BE2C (cell line): ENCODE data around the gene C3orf70.

Experiments
- DNase-seq: peaks from one replicate; pipeline ENCODE4 v3.0.0-alpha.2; 2020
- H3K27me3 ChIP-seq: fragments of 250-450 bp; sonication (Bioruptor Pico); 2 replicates; pipeline ENCODE4 v1.5.1; 2020; ENCODE audit warnings: mild to moderate bottlenecking
- H3K36me3 ChIP-seq: fragments of 250-450 bp; sonication (Bioruptor Pico); 2 replicates; pipeline ENCODE4 v1.5.1; 2020; ENCODE audit warnings: mild to moderate bottlenecking
- H3K4me1 ChIP-seq: fragments of 250-450 bp; sonication (Bioruptor Pico); 2 replicates; pipeline ENCODE4 v1.5.1; 2020
- H3K4me3 ChIP-seq: 2 replicates; pipeline ENCODE4 v1.5.1; 2011; ENCODE audit warnings: low read depth, low read length
- H3K9me3 ChIP-seq: fragments of 250-450 bp; sonication (Bioruptor Pico); 2 replicates; pipeline ENCODE4 v1.5.1; 2020
- TF ChIP-seq, protein P1 (sequence below): IDR thresholded peaks from 2 replicates; pipeline ENCODE4 v1.5.1; 2012; ENCODE audit warnings: mild to moderate bottlenecking, low read depth, low read length

The C3orf70 gene

DNA sequence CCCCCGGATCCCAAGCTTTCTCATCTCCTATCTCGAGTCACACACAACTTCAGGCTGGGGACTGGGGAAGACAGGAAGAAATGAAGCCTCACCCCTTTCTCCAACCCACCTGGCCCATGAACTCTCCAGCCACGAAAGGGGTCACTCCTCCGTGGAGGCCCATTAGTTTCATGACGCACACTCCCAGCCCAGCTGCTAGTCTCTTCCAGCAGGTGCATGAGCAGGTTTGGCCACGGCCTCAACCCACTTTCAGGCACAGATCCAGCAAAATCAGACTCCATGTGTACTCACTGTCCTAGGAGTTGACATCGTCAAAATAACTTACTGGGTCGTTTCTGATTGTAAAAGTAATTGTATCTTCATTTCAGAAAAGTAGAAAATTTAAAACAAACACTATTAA is 76.6 kb downstream of the C3orf70 start:
- TF ChIP-seq, protein P1, sequence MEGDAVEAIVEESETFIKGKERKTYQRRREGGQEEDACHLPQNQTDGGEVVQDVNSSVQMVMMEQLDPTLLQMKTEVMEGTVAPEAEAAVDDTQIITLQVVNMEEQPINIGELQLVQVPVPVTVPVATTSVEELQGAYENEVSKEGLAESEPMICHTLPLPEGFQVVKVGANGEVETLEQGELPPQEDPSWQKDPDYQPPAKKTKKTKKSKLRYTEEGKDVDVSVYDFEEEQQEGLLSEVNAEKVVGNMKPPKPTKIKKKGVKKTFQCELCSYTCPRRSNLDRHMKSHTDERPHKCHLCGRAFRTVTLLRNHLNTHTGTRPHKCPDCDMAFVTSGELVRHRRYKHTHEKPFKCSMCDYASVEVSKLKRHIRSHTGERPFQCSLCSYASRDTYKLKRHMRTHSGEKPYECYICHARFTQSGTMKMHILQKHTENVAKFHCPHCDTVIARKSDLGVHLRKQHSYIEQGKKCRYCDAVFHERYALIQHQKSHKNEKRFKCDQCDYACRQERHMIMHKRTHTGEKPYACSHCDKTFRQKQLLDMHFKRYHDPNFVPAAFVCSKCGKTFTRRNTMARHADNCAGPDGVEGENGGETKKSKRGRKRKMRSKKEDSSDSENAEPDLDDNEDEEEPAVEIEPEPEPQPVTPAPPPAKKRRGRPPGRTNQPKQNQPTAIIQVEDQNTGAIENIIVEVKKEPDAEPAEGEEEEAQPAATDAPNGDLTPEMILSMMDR: no peak
- H3K9me3 ChIP-seq: no peaks in the 10 kb centered on the region
- H3K4me3 ChIP-seq: no peak overlapping the region
- no peaks in the 10 kb centered on the region for H3K36me3 ChIP-seq
- H3K27me3 ChIP-seq: no peaks in the 10 kb centered on the region
- H3K4me1 ChIP-seq: no peaks in the 10 kb centered on the region
- DNase-seq: no peak

DNA sequence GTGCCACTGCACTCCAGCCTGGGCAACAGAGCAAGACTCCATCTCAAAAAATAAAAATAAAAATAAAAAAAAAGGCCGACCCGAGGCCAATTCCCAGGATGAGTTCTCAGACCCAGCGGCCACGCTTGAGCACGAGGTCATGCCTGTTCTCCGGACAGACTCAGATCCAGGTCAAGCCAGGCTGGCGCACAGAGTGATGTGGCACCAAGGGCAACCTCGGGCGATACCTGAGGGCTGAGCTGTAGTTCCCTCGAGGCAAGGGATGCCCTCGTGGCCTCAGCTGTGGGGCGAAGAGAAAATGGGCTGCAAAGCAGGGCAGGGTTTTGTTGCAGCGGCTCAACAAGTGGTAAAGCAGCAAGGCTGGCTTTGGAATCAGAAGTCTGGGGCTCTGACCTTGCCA is 77.3 kb downstream of the C3orf70 start:
- Histone ChIP-seq H3K36me3 (no peaks in the 10 kb centered on the region), H3K9me3 (no peaks in the 10 kb centered on the region), H3K4me1 (no peaks in the 10 kb centered on the region), H3K27me3 (no peaks in the 10 kb centered on the region), H3K4me3 (no peak overlapping the region)
- TF ChIP-seq, protein P1: no peak
- no peak for DNase-seq

DNA sequence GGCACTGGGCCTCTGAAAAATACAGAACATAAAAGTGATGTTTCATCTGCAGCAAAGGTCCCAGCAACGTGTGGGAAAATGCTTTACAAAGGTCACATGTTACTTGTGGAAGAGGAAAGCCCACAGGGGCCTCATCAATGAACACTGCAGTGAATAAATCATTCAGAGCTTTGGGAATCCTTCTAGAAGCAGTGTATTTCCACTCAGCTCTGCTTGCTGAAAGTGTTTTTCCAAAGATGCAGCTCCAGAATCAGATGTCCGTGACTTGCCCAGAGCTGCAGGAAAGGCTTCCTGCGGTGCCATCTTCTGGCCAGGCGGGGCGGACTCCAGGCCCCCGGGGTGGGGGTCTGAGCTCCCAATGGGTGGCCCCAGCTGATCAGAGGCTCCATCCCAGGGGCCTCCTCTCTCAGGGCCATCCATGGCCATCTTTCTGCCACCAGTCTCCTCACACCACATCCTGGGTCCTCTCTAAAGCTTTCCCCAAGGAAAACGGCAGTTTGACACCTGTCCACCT is 81.5 kb downstream of the C3orf70 start:
- H3K36me3 ChIP-seq: no peaks in the 10 kb centered on the region
- no peak for DNase-seq
- TF ChIP-seq, protein P1: peak; percentile 27
- no peaks in the 10 kb centered on the region for H3K4me1 ChIP-seq
- no peaks in the 10 kb centered on the region for H3K27me3 ChIP-seq
- no peak overlapping the region for H3K4me3 ChIP-seq
- no peaks in the 10 kb centered on the region for H3K9me3 ChIP-seq

DNA sequence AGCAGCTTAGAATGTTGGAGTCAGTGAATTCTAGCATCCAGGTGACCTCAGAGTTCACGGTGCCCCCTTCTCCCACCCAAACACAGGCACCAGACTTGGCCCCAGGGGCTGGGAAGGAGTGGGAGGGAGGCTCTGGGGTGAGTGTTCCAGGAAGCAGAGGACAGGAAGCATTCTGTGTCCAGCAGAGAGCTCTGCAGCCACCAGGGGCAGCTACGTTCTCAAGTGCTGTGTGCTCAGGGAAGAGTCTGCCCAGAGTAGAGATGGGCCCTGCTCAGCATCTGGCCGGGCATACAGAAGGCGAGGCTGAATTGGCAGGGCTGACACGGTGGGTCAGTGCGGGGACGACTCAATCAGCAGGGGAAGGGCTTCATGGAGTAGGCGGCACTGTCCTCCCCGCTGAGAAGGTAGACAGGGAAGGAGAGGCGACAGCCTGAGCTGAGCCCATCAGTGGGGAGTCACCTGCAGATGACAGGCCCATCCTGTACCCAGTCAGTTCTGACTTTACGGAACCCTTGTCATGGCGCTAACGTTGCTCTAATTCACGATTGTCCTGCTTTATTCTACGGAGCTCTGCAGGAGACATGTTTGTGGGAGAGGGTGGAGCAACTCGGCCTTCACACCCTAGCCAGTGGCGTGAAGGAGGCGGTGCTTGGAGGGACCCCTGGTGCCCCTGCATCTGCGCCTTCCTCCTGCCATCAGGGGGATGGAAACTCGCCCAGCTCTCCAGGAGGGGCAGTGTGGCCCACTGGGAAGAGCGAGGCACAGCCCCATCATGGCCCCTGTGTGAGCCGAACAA is 82.2 kb downstream of the C3orf70 start:
- H3K9me3 ChIP-seq: no peaks in the 10 kb centered on the region
- H3K4me3 ChIP-seq: no peak overlapping the region
- H3K36me3 ChIP-seq: no peaks in the 10 kb centered on the region
- H3K27me3 ChIP-seq: no peaks in the 10 kb centered on the region
- no peaks in the 10 kb centered on the region for H3K4me1 ChIP-seq
- DNase-seq: peak; percentile 51
- TF ChIP-seq, protein P1: peak; percentile 55

DNA sequence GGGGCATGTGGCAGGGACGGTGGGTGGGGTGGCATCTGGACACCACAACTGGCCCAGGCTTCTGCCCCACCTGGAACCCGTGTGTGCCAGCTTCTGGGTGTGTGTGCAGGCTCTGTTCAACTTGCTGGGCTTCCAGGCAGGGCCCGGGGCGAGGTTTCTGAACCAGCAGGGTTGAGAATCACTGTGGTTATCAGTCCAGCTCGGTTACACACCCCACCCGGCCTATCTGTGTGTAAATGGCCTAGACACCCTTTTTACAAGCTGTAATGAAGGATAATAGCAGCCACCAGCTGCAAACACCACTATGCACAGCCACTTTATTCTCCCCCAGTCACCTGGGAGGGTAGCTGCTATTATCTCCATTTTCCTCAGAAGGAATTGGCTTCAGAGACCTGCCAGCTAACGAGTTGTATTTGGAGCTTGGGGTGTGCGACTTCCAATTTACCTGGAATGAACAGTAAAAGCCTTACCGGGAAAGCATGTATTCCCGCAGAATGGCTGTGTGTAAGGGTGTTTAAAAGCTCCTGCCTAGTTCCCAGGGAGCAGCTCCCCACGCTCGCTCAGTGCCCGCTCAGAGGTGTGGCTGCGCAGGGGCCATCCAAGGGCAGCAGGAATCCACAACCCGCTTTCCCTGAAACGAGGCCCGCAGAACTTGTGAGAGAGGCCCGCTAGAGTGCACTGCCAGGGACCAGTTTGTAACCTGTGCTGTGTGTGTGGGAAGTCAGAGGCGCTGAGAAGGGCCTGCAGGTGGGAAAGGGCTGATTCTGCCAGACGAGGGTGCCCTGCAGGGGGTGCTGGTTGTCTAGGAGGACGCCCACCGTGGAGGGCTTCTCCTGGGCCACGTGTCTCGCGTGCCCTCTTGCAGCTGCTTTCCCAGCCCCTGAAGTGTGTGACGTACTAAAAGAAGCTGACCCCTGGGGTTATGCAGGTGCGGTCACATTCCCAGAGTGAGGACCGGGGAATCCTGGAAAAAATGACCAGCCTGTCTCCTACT is 83.5 kb downstream of the C3orf70 start:
- Histone ChIP-seq H3K4me1 (no peaks in the 10 kb centered on the region), H3K27me3 (no peaks in the 10 kb centered on the region), H3K36me3 (no peaks in the 10 kb centered on the region), H3K9me3 (no peaks in the 10 kb centered on the region), H3K4me3 (no peak overlapping the region)
- TF ChIP-seq, protein P1: peak; percentile 35; the same call in 1 of the 2 replicates
- DNase-seq: peak; percentile 26
